Suprapubic skin (tissue), 4 donors: ENCODE data around the gene POLQ. TPM values are rescaled to one million over a fixed set of nuclear protein-coding genes. Genes with fewer than 3 reads are reported as not detected.
A peak's percentile ranks its signal among the peaks of the same experiment; 100 is the strongest.
"Not testable (repeated sequence)": the region's sequence is repeated elsewhere in the genome, so short reads cannot be mapped to it uniquely, and the experiment has no call there.

Experiments
- DNase-seq, 2 donors: peaks; one replicate each; pipeline ENCODE4 v3.0.0-alpha.2; 2019; ENCODE audit warnings: low spot score in 2 of 2
- H3K27ac ChIP-seq: fragments of 200-600 bp; sonication (generic); one replicate; pipeline ENCODE4 v1.5.1; 2019
- H3K27me3 ChIP-seq: fragments of 200-600 bp; sonication (generic); one replicate; pipeline ENCODE4 v1.5.1; 2019
- H3K36me3 ChIP-seq: fragments of 200-600 bp; sonication (generic); one replicate; pipeline ENCODE4 v1.5.1; 2019
- H3K4me1 ChIP-seq: fragments of 200-600 bp; sonication (generic); one replicate; pipeline ENCODE4 v1.5.1; 2019
- H3K4me3 ChIP-seq: fragments of 200-600 bp; sonication (generic); one replicate; pipeline ENCODE4 v1.5.1; 2019; ENCODE audit warnings: mild to moderate bottlenecking
- H3K9me3 ChIP-seq: fragments of 200-600 bp; sonication (generic); one replicate; pipeline ENCODE4 v1.5.1; 2019
- CTCF ChIP-seq, 2 donors: fragments of 200-600 bp in 1 of 2; fragments of 450-650 bp in 1 of 2; sonication (generic) in 1 of 2; IDR thresholded peaks; one replicate each; pipeline ENCODE4 v1.5.1; 2016 to 2019; ENCODE audit warnings: antibody characterized with exemption in 2 of 2, mild to moderate bottlenecking in 1 of 2, moderate library complexity in 1 of 2
- EP300 ChIP-seq: sonication (generic); formaldehyde crosslinking; IDR thresholded peaks from one replicate; pipeline ENCODE4 v1.6.1; 2017; ENCODE audit warnings: antibody characterized with exemption
- POLR2A ChIP-seq, 2 donors: fragments of 450-650 bp; IDR thresholded peaks; one replicate each; pipeline ENCODE4 v1.6.1; 2017; ENCODE audit warnings: antibody characterized with exemption in 2 of 2, mild to moderate bottlenecking in 2 of 2, moderate library complexity in 2 of 2
- POLR2AphosphoS5 ChIP-seq, 3 donors: sonication (generic); formaldehyde crosslinking; IDR thresholded peaks; one replicate each; pipeline ENCODE4 v1.6.1; 2017; ENCODE audit warnings: antibody characterized with exemption in 3 of 3
- WGBS: methylation state at CpG from one replicate; pipeline ENCODE4 v1.1.5; 2018; 5-methylcytosine and 5-hydroxymethylcytosine counted together
- total RNA-seq, 4 donors: library from RNA; depleted of rRNA; stranded (reverse); fragments of >200 nt; gene quantifications; one replicate each; pipeline ENCODE4 v1.1.0, GENCODE V29; 2016

POLQ gene
- 1 to 10 TPM in 1 of 4 donors, under 1 TPM in 3; 0.76 to 2.4 (median 0.84) TPM for total RNA-seq

GRCh38 chr3:121545574-121546455, at the start of gene POLQ:
POLQ (minus strand) TSS chr3:121545988; CDS start chr3:121545877, 111 bp downstream.
- Histone ChIP-seq H3K9me3 (no peaks in the 10 kb centered on the region), H3K27me3 (no peaks in the 10 kb centered on the region), H3K4me1 (peaks cover 14% of the 10 kb centered on the region), H3K4me3 (peak within 1 kb of the TSS; percentile 62), H3K27ac (peak within 1 kb of the TSS; percentile 77), H3K36me3 (no peaks in the 10 kb centered on the region)
- under 1% methylated on average over 15 of the region's 42 CpGs for WGBS
- TF ChIP-seq EP300 (no peak), CTCF (IDR thresholded peaks at IDR 0.05) (no peak), POLR2A (IDR thresholded peaks at IDR 0.05) (no peak), POLR2AphosphoS5 (IDR thresholded peaks at IDR 0.05) (no peak)
- DNase-seq: peak; percentile 93 to 96

- TF ChIP-seq POLR2AphosphoS5 (IDR thresholded peaks at IDR 0.05) (no peak), EP300 (no peak), POLR2A (IDR thresholded peaks at IDR 0.05) (no peak), CTCF (IDR thresholded peaks at IDR 0.05) (no peak)
- WGBS: 82% methylated on average over 2 of the region's 2 CpGs
Observed at GRCh38 chr3:121594850-121595249, 49.1 kb upstream of the POLQ start.

GRCh38 chr3:121593806-121594205, 48.0 kb upstream of the POLQ start:
- not testable (repeated sequence) for DNase-seq, H3K27me3 ChIP-seq, H3K9me3 ChIP-seq, H3K4me3 ChIP-seq, H3K4me1 ChIP-seq, H3K27ac ChIP-seq, H3K36me3 ChIP-seq
- WGBS: 89% methylated on average over 4 of the region's 4 CpGs

More at GRCh38 chr3:121594850-121595249, 49.1 kb upstream of the POLQ start:
- peaks cover 4% of the 10 kb centered on the region for H3K4me1 ChIP-seq
- H3K9me3 ChIP-seq: no peaks in the 10 kb centered on the region
- H3K27ac ChIP-seq: no peak overlapping the region
- H3K36me3 ChIP-seq: no peaks in the 10 kb centered on the region
- DNase-seq: no peak
- no peak overlapping the region for H3K4me3 ChIP-seq
- no peaks in the 10 kb centered on the region for H3K27me3 ChIP-seq

GRCh38 chr3:121592856-121593702, 47.3 kb upstream of the POLQ start, which contains the start of gene FBXO40:
FBXO40 (plus strand) TSS chr3:121593379; CDS start chr3:121620576, 27,197 bp downstream.
- no peak for DNase-seq

GRCh38 chr3:121584418-121584817, 38.6 kb upstream of the POLQ start:
- Histone ChIP-seq H3K27me3 (peaks cover 3% of the 10 kb centered on the region), H3K9me3 (no peaks in the 10 kb centered on the region), H3K4me3 (no peak overlapping the region), H3K36me3 (no peaks in the 10 kb centered on the region), H3K4me1 (no peaks in the 10 kb centered on the region), H3K27ac (no peak overlapping the region)
- DNase-seq: no peak
- 64% methylated on average over 1 of the region's 1 CpG for WGBS
- TF ChIP-seq EP300: no peak
- TF ChIP-seq POLR2A (IDR thresholded peaks at IDR 0.05): no peak
- no peak for TF ChIP-seq POLR2AphosphoS5 (IDR thresholded peaks at IDR 0.05)
- TF ChIP-seq CTCF (IDR thresholded peaks at IDR 0.05): no peak

More at GRCh38 chr3:121592856-121593702, 47.3 kb upstream of the POLQ start, which contains the start of gene FBXO40:
- Histone ChIP-seq H3K27me3 (no peaks in the 10 kb centered on the region), H3K4me3 (no peak within 1 kb of the TSS), H3K9me3 (no peaks in the 10 kb centered on the region), H3K27ac (no peak within 1 kb of the TSS), H3K36me3 (no peaks in the 10 kb centered on the region), H3K4me1 (peaks cover 4% of the 10 kb centered on the region)
- TF ChIP-seq POLR2A (IDR thresholded peaks at IDR 0.05) (no peak), EP300 (no peak), CTCF (IDR thresholded peaks at IDR 0.05) (no peak), POLR2AphosphoS5 (IDR thresholded peaks at IDR 0.05) (no peak)
- WGBS: 56% methylated on average over 11 of the region's 11 CpGs
